ENCODE data around the gene NOTUM. TPM values are rescaled to one million over a fixed set of nuclear protein-coding genes. Genes with fewer than 3 reads are reported as not detected.
A peak's percentile ranks its signal among the peaks of the same experiment; 100 is the strongest.

The NOTUM gene
- total RNA-seq, 1 donor from 2014 or later: not detected

- no peak for DNase-seq (ENCODE audit: low spot score)
Measured at GRCh38 chr17:81912441-81913309, 48.3 kb downstream of the NOTUM start.

- DNase-seq (ENCODE audit: low spot score): no peak
Measured at GRCh38 chr17:81911969-81912368, 49.0 kb downstream of the NOTUM start.

- DNase-seq (ENCODE audit: low spot score): peak; percentile 96
Measured at GRCh38 chr17:81911277-81911961, 49.6 kb downstream of the NOTUM start, which contains the start of gene PCYT2. PCYT2 (minus strand) TSS chr17:81911399; CDS start chr17:81911355, 44 bp downstream.

GRCh38 chr17:81910840-81911276 lies 50.1 kb downstream of the NOTUM start:
- DNase-seq (ENCODE audit: low spot score): no peak

GRCh38 chr17:81909966-81910839 lies 50.8 kb downstream of the NOTUM start:
- no peak for DNase-seq (ENCODE audit: low spot score)

- no peak for DNase-seq (ENCODE audit: low spot score)
Measured at GRCh38 chr17:81909231-81909630, 51.8 kb downstream of the NOTUM start.

GRCh38 chr17:81908793-81909192 lies 52.2 kb downstream of the NOTUM start:
- DNase-seq (ENCODE audit: low spot score): no peak

- no peak for DNase-seq (ENCODE audit: low spot score)
Measured at GRCh38 chr17:81907219-81908145, 53.5 kb downstream of the NOTUM start.

GRCh38 chr17:81906476-81907218 lies 54.3 kb downstream of the NOTUM start:
- DNase-seq (ENCODE audit: low spot score): no peak

- DNase-seq (ENCODE audit: low spot score): no peak
Measured at GRCh38 chr17:81905993-81906392, 55.0 kb downstream of the NOTUM start.

- no peak for DNase-seq (ENCODE audit: low spot score)
Measured at GRCh38 chr17:81905424-81905875, 55.5 kb downstream of the NOTUM start.

GRCh38 chr17:81904600-81905423 lies 56.2 kb downstream of the NOTUM start:
- no peak for DNase-seq (ENCODE audit: low spot score)

GRCh38 chr17:81903896-81904599 lies 56.9 kb downstream of the NOTUM start:
- no peak for DNase-seq (ENCODE audit: low spot score)

- DNase-seq (ENCODE audit: low spot score): no peak
Measured at GRCh38 chr17:81903415-81903831, 57.6 kb downstream of the NOTUM start.

- DNase-seq (ENCODE audit: low spot score): no peak
Measured at GRCh38 chr17:81902653-81903414, 58.2 kb downstream of the NOTUM start.
